Upper lobe of right lung (tissue), 1 donor: ENCODE results near the gene CHST11. TPM values are rescaled to one million over a fixed set of nuclear protein-coding genes. Genes with fewer than 3 reads are reported as not detected.

Experiments used
- ATAC-seq: fragments of 200-7000 bp; cut with Tn5 transposase; one replicate; pipeline ENCODE4 v1.9.1; 2020; ENCODE audit warnings: mild to moderate bottlenecking, moderate library complexity
- DNase-seq: peaks from one replicate; pipeline ENCODE4 v3.0.0-alpha.2; 2020
- H3K27ac ChIP-seq: fragments of 200-600 bp; one replicate; pipeline ENCODE4 v1.8.0; 2022
- H3K27me3 ChIP-seq: fragments of 200-600 bp; one replicate; pipeline ENCODE4 v1.8.0; 2022; ENCODE audit warnings: mild to moderate bottlenecking
- H3K36me3 ChIP-seq: fragments of 200-600 bp; one replicate; pipeline ENCODE4 v1.8.0; 2022
- H3K4me1 ChIP-seq: fragments of 200-600 bp; one replicate; pipeline ENCODE4 v1.8.0; 2022
- H3K4me3 ChIP-seq: fragments of 200-600 bp; one replicate; pipeline ENCODE4 v1.8.0; 2022; ENCODE audit warnings: mild to moderate bottlenecking
- H3K9me3 ChIP-seq: fragments of 200-600 bp; one replicate; pipeline ENCODE4 v1.8.0; 2022
- CTCF ChIP-seq: fragments of 200-600 bp; IDR thresholded peaks from one replicate; pipeline ENCODE4 v1.8.0; 2022; ENCODE audit warnings: antibody characterized with exemption
- intact Hi-C: fragments of 100-400 bp; cut with DNase I; formaldehyde crosslinking; loops from one replicate; pipeline ENCODE4 v1.11.0; 2022
- total RNA-seq: library from RNA; stranded (reverse); fragmentation: NEBNext Ultra II Directional; extraction: Animal tissue kit (Norgen Biotek cat#: 25700); gene quantifications from one replicate; pipeline ENCODE4 v1.2.1, GENCODE V29; 2021
- donor health status: DM: no; HTN: yes; CAD: no; lungs with severe emphysema.

Gene CHST11
- total RNA-seq, 1 donor from 2014 or later: 56.6 TPM

GRCh38 chr12:104712968-104713367 is 256.2 kb downstream of the CHST11 start:
- H3K27ac ChIP-seq: no peak overlapping the region
- H3K27me3 ChIP-seq: no peaks in the 10 kb centered on the region
- H3K4me3 ChIP-seq: no peak overlapping the region
- H3K9me3 ChIP-seq: no peaks in the 10 kb centered on the region
- ATAC-seq (no peak), DNase-seq (no peak)
- peaks cover 25% of the 10 kb centered on the region for H3K4me1 ChIP-seq
- intact Hi-C loops: no loop called here
- no peak for TF ChIP-seq CTCF
- H3K36me3 ChIP-seq: no peaks in the 10 kb centered on the region

GRCh38 chr12:104713444-104713843 is 256.7 kb downstream of the CHST11 start:
- DNase-seq (no peak), ATAC-seq (no peak)
- intact Hi-C loops: no loop called here
- Histone ChIP-seq H3K27me3 (no peaks in the 10 kb centered on the region), H3K27ac (no peak overlapping the region), H3K4me3 (no peak overlapping the region), H3K9me3 (no peaks in the 10 kb centered on the region), H3K36me3 (no peaks in the 10 kb centered on the region), H3K4me1 (peaks cover 30% of the 10 kb centered on the region)
- no peak for TF ChIP-seq CTCF

- Histone ChIP-seq H3K4me3 (no peak overlapping the region), H3K36me3 (no peaks in the 10 kb centered on the region), H3K27me3 (no peaks in the 10 kb centered on the region), H3K9me3 (no peaks in the 10 kb centered on the region), H3K4me1 (peaks cover 38% of the 10 kb centered on the region), H3K27ac (no peak overlapping the region)
- no peak for DNase-seq
- no peak for TF ChIP-seq CTCF
- intact Hi-C loops: no loop called here
- no peak for ATAC-seq
These were observed 257.6 kb downstream of the CHST11 start for GRCh38 chr12:104714369-104714768.

GRCh38 chr12:104716172-104716571 is 259.4 kb downstream of the CHST11 start:
- DNase-seq (no peak), ATAC-seq (no peak)
- H3K4me1 ChIP-seq: peaks cover 34% of the 10 kb centered on the region
- no peak overlapping the region for H3K4me3 ChIP-seq
- no peak for TF ChIP-seq CTCF
- H3K27ac ChIP-seq: no peak overlapping the region
- no peaks in the 10 kb centered on the region for H3K9me3 ChIP-seq
- H3K36me3 ChIP-seq: no peaks in the 10 kb centered on the region
- intact Hi-C loops: no loop called here
- no peaks in the 10 kb centered on the region for H3K27me3 ChIP-seq

GRCh38 chr12:104718304-104718929 is 261.7 kb downstream of the CHST11 start:
- DNase-seq (no peak), ATAC-seq (peak; percentile 68)
- intact Hi-C loops: no loop called here
- no peak overlapping the region for H3K4me3 ChIP-seq
- H3K4me1 ChIP-seq: peaks cover 29% of the 10 kb centered on the region
- no peaks in the 10 kb centered on the region for H3K27me3 ChIP-seq
- no peak overlapping the region for H3K27ac ChIP-seq
- no peaks in the 10 kb centered on the region for H3K9me3 ChIP-seq
- no peak for TF ChIP-seq CTCF
- H3K36me3 ChIP-seq: no peaks in the 10 kb centered on the region
